ENCODE data around the gene INMT. TPM values are rescaled to one million over a fixed set of nuclear protein-coding genes. Genes with fewer than 3 reads are reported as not detected.
A peak's percentile ranks its signal among the peaks of the same experiment; 100 is the strongest.

Gene INMT
- total RNA-seq, 1 experiment from 2014 or later = 0.06 TPM

DNA sequence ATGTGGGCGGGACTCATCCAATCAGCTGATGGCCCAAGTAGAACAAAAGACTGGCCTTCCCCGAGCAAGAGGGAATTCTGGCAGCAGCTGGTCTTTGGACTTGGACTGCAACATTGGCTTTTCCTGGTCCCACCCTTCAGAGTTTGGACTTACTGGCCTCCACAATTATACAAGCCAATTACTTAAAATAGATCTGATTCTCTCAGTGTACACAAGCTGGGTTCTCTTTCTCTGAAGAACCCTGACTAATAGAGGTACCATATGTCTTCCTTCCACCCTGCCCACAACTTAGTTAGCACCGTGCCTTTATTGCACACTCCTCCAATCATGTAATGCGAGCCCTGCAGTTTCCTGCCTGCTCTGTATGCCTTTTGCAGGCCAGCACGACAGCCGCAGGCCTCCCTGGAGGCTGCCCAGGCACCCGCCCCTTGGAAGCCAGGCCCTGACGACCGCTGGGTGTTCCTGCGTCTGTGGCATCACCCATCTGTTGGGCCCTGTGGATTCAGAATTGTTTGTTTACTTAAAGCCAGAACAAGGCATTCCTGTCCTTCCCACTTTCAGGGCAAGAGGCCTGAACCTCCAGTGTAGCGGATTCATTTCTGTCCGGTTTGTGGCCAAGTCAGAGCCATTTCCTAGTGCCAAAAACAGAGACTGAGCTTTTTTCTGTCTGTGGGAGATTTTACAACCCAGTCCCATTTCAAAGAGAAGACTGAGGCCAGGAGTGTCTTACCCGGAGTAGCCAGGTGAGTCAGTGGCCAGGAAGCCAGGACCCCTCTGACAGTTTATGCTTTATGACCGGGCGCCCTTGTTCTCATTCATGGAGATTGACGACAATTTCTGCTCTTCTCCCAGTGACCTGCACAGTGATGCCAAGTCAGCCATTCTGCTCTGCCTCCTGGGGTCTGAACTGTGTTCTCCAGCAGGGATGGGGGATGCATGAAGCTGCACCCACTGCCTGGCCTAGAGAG lies 968 bp upstream of the INMT start:
- peak; percentile 95 for DNase-seq (ENCODE audit: low read depth)

DNA sequence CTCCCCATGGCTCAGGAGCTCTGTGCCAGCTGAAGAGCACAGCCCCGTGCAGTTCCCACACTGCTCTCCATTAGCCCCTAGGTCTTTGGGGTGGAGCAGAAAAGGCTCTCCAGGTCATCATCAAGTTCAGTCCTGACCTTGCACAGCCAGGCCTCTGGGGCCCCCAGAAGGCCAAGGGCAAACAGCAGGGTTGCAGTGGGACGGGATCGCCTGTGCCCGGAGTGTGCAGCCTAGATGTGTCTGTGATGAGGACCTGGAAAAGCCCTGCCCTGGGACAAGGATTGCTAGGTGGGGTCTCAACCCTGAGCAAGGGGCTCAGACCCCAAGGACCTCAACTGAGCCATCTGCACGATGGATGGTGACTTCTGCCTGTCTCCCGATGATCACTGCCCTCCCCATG lies 549 bp downstream of the INMT start:
- DNase-seq (ENCODE audit: low read depth) = no peak

DNA sequence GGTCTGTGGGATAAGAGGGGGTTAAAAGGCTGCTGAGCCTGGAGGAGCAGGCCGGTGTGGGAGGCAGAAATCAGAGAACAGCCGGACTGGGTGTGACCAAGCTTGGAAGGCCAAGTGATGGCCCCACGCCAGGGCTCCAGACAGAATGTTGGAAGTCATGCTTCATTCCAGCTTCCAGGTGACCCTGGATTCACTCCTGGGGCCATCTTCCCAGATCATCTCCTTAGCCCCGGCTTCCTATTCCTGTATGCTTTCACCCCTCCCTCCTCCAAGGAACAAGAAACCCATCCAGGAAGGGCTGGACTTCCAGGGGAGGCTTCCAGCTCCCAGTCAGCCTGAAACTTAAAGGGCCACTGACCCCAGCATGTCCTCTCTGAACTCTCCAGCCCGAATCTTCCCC lies 1.0 kb downstream of the INMT start:
- DNase-seq (ENCODE audit: low read depth) = no peak

DNA sequence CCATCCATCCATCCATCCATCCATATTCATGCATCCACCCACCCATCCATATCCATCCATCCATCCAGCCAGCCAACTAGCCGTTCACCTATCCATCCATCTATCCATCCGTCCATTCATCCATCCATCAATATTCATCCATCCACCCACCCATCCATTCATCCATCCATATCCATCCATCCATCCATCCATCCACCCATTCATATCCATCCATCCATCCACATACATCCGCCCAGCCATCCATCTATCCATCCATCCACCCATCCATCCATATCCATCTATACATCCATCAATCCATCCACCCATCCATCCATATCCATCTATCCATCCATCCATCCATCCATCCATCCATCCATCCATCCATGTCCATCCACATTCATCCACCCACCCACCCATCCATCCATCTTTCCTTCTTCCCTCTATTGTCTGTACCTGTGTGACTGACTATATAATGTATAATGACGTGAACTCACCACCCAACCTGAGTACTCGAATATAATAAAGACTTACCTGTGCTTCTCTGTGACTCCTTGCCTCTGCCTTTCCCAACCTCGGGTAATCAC lies 2.5 kb downstream of the INMT start:
- no peak for DNase-seq (ENCODE audit: low read depth)

DNA sequence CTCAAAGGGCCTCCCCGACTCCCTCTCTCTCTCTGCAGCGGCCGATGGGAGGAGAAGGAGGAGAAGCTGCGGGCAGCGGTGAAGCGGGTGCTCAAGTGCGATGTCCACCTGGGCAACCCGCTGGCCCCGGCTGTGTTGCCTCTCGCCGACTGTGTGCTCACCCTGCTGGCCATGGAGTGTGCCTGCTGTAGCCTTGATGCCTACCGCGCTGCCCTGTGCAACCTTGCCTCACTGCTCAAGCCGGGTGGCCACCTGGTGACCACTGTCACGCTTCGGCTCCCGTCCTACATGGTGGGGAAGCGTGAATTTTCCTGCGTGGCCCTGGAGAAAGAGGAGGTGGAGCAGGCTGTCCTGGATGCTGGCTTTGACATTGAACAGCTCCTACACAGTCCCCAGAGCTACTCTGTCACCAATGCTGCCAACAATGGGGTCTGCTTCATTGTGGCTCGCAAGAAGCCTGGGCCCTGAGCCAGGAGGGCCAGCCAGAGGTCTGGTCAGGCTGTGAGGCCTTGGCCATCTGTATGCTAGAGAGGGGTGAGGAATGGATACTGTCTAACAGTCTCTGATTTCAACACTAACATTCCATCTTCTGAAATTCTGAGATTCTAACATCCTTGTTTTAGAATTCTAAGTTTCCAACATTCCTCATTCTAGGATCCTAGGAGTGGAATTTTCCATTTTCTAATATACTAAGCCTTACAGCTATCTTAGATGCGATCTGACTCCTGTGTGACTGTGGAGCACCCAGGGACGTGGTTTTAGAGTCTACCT lies 3.6 kb downstream of the INMT start:
- no peak for DNase-seq (ENCODE audit: low read depth)

DNA sequence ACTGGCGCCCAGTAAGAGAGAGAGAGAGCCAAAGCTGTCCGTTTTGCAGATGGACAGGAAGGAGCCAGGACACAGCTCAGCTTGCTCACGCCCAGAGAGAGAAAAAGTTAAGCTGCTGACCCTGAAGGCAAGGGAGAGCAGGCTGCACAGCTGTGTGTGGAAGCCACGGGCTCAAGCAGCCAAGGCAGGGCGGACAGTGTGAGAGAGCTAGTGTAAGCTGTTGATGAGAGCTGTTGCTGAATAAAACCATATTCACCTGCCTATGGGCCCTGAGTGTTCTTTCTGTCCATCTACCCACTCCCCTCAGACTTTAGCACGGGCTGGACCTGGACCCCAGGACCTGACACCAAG lies 5.4 kb downstream of the INMT start:
- no peak for DNase-seq (ENCODE audit: low read depth)

DNA sequence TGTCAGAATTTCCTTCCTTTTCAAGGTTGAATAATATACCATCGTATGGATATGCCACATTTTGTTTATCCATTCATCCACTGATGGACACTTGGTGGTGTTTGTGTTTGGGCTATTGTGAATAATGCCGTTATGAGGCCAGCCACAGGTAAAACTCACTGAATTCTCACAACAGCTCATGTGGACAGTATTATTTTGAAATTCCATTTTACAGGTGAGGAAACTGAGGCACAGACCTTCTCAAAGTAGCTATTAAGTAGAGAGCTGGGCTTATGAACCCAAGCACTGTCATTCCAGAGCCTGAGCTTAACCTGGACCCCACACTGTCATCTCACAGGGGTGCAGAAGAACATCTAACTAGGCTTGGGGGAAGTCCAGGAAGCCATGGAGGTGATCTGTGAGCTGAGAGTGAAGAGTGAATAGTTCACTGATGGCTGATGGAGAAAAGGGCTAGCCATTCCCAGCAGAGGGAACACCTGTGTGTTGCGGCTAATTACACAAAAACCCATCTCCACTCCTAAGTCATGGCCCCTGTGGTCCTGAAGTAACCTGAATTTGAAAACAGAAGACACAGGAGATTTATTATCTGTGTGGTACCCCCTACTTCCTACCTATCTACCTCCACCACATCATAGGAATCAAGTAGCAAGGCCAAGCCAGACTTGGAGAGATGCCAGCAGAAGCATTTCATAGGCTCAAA lies 8.7 kb downstream of the INMT start:
- no peak for DNase-seq (ENCODE audit: low read depth)

DNA sequence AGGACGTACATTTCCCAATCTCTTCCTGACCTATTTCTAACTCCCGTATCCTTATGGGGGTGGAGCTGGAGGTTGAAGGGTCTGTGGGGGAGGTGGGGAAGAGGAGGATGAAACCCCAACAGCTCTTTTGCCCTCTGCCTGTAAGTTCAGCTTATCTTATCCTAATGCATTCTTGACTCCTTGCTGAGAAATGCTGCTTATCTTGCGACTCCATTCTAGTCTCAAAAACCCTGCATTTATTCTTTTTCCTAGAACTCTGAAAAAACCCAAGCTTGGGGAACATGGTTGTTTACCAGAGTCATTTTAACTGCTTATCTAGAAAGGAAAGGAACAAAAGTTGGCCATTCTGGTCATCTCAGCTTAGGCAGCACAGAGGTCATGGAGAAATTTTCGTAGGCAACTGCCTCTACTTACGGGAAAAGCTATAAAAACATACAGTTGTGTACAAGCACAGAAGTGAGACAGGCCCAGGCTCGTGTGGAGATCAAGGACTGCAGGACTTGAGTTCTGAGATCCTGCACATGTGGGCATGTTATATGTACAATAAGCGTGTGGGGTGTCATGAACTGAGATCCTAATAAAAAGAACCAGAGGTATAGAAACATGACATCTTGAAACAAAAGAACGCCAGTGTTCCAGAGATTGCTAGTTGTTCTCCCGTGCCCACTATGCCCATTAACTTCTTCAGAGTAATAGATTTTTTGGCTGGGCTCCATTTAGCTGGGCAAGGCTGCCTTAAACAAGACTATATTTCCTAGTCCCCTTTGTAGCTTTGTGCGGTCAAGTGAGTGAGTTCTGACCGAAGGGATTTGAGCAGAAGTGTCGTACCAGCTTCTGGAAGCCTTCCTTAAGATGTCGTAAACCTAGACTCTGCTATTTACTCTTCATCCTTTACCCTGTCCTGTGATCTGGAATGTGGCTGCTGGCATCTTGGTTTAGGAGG lies 9.6 kb downstream of the INMT start:
- no peak for DNase-seq (ENCODE audit: low read depth)

DNA sequence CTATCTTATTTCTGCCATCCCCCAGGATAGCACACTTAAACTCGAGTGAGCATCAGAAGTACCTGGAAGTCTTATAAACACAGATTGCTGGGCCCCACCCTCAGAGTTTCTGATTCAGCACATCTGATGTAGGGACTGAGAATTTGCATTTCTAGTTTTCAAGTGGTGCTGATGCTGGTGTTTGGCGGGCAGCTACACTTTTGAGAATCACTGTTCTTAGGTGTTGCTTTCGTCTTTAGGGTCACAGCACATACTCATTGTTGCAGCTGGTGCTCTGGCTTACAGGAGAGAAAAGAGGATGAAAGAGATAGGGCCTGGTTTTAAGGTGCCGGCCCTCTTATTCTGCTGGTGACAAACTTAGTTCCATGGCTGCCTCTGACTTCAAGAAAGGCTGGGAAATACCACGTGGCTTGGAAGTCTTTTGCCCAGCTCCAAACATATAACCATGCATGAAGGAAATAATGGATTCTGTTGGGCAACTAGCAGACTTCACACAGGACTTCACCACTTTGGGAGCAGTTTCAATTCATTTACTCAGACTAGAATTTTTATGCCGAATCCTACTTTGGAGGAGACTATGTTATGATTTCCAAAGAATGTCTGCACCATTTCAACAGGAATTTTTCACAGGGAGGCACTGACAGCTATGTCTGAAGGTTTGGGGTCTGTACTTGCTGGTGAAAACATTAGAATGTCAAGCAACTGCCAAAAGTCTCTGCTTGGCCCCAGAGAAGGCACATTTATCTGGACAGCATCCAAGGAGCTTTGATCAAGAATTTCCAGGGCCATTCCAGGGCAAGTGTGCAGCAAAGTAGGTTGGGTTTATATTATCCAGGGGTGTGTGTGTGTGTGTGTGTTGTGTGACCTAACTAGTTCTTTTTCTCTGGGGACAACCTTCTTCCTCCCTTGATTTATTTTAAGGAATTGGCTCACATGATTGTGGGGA lies 12.4 kb downstream of the INMT start:
- DNase-seq (ENCODE audit: low read depth) = no peak

DNA sequence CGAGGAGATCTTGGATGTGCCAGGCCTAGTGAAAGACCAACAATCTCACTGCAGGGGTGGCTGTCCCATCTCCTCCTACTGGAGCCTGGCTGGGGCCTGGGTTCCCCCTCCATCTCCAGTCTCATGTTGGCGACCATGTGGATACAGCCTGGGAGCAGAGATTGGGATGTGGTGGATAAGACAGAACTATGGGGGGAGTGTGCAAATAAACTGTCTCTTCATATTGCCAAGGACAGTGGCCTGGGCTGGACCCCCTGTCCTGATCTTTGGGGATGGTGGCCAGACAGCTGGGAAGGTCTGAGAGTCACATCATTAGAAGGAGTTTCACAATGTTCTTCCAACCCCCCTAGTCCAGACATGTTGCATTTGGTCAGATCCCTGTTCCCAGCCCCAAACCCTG lies 13.5 kb downstream of the INMT start:
- no peak for DNase-seq (ENCODE audit: low read depth)

DNA sequence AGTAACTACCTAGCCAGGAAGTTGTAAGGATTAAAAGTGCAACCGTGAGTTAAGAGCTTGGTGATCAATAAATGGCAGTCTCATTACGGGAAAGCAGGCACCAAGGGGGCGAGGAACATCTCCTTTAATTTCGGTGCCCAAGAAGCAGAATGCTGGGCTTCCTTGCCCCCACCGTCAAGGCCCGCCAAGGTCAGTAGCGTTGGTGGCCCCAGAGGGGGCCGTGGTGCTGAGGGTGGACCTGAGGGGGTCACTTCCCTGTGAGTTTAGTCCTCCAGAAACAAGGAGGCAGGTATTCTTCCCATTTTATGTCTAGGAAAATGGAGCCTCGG lies 18.9 kb downstream of the INMT start:
- DNase-seq (ENCODE audit: low read depth) = no peak

DNA sequence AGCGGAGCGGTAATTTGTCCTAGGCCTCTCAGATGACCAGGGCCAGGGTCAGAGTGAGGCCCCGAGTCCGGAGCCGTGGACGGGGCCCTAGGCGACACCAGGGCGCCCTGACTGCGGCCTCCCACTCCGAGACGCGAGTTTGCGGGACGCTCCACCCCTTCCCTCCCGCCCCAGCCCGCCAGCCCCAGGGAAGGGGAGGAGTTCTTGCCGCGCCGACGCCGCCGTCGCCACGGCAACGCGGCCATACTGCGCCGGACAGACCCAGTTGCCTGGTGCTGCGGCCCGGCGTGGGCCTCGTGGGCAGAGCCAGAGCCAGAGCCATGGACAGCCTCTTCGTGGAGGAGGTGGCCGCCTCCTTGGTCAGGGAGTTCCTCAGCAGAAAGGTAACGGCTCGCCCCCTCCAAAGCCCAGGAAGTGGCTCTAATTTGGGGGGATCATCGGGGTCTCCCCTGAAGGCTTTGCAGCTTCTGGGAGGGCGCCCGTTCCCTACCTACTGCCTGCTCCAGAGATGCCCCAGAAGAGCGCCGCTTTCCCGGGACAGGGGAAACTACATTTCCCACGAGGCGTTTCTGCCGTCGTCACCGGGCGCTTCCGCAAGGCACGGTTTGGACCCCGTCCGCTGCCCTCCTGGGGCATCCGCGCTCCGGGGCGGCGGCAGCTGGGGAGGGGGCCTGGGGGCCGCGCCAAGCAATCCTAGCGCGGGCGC lies 19.4 kb downstream of the INMT start, which contains the start of gene MINDY4:
TSS of gene MINDY4 (plus strand) at position 244 of the 706 bp plus-strand sequence. CDS start at position 321, 77 bp downstream.
- DNase-seq (ENCODE audit: low read depth) = peak; percentile 96

DNA sequence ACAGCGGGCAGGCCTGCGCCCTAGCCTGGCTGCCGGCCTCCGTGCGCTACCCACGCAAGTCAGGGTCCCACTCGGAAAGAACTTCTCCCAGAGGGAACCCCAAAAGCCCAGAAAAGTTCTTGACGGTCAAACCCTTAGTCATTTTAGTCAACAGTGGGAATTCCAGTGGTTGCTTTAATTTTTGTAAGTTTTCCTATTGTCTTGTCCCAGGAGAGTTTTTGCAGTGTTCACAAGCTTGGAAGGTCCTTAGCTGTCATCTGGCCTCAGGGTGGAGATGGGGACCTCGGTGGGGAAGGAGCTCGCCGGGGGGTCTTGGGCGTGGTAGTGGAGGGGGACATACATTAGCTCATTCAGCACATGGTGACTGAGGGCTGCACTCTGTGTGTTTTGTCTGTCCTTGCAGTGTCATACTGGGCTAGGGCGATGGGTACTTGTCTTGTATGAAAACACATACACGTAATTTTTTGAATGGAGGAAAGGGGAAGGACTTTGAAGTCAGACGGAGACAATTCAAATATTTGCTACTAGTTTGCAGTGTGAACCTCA lies 20.0 kb downstream of the INMT start:
- DNase-seq (ENCODE audit: low read depth) = peak; percentile 41

DNA sequence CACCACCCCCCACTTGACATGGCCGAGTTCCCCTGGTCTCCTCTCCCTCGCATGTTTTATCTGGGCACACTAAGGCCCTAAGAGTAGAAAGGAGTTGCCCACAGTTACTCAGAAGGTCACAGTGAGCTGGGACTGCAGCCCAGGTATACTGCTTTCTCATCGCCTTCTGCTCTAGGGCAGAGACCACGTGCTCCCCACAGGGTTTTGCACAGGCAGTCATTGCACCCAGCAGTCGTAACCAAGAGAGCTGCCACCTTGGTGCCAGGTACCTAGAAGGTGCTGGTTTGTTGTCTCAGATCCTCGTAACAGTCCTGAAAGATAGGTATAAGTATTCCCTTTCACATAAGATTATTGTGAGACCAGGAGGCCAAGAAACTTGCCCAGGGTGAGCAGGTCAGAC lies 21.0 kb downstream of the INMT start:
- DNase-seq (ENCODE audit: low read depth) = no peak

DNA sequence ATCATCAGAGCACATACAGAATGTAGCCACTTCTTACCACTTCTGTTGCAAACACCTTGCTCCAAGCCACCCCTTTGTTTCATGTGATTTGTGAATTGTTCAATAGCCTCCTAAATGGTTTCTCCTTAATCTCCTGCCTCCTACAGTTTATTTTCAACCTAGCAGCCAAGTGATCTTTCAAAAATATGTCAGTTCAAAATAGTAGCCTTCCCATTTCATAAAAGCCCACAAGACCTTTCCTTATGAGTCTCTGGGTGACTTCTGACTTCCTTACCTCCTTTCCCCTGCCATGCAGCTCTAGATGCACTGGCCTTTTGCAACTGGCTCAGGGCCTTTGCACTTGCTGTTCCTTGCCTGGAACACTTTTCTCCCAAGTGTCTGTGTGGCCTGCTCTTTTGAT lies 24.1 kb downstream of the INMT start:
- no peak for DNase-seq (ENCODE audit: low read depth)

DNA sequence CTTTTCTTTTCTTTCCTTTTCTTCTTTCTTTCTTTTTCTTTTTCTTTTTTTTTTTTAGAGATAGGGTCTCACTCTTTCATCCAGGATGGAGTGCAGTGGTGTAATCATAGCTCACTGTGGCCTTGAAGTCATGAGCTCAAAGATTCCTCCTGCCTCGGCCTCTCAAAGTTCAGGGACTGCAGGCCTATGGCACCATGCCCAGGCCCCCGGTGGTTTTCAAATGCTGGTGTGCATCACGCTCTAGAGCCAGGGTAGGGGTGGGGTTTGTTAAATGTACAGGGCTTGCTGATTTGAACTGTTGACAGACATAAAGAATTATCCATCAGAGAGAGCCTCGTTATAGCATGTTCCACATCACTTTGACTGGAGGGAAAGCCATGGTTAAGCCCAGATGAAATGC lies 25.0 kb downstream of the INMT start:
- no peak for DNase-seq (ENCODE audit: low read depth)

DNA sequence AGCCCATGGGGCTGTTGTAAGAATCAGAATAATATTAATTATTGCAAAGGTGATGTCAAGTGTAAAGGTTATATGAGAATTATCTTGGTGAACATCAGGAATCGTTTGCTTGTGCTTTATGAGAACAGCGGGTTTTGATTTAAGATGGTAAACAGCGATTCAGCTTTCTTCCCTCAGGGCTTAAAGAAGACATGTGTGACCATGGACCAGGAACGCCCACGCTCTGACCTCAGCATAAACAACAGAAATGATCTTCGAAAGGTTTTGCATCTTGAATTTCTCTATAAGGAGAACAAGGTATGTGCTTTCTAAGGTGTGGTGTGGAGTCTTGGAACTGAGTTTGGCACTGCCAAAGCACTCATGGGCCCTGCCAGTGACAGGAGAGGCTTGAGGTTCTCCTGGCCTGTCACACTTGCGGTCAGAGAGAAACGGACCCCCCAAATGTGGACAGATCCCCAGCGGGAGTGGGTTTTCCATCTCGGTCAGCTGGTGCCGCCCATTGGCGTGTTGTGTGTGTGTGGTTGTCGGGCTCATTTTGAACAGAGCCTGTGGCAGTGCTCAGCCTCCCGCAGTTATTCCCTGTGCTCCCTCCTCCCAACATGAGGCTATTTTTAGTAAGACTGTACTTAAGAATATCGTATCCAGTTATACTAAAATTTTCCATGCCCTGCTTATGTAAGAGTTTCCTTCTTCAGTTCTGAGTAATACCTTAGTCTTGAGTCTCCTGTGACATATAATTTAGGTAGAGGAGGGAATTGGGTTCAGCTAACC lies 26.5 kb downstream of the INMT start:
- no peak for DNase-seq (ENCODE audit: low read depth)

DNA sequence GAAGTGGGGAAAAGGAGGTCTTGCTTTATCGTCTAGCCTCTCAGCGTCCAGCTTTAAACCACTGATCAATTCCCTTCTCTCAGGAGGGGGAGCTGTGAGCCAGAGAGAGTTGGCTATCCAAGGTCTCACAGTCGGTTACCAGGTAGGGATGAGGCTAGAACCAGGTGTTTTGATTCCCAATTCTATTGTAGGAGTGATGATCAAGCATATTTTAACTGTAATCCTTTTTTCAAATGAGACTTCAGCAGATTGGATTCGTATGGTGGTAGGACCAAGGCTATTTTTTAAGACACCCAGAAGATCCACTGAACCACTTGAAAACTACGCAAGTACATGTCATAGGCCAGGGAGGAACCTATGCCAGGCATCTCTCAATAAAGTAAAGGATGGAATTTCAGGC lies 27.6 kb downstream of the INMT start:
- DNase-seq (ENCODE audit: low read depth) = no peak
